Measurements from ENCODE around the gene TRIM38. TPM values are rescaled to one million over a fixed set of nuclear protein-coding genes. Genes with fewer than 3 reads are reported as not detected.

Gene TRIM38
- total RNA-seq, 1 donor from 2014 or later, result 0.41 TPM

GRCh38 chr6:26025047-26025893, 62.7 kb downstream of the TRIM38 start:
- FAIRE-seq, result no peak

GRCh38 chr6:26025894-26026832, 63.6 kb downstream of the TRIM38 start:
- peak in 1 of 2 donors; percentile 36 for DNase-seq (ENCODE audit: low spot score in 2 of 2)
- FAIRE-seq, result no peak

More at GRCh38 chr6:26025047-26025893, 62.7 kb downstream of the TRIM38 start:
- DNase-seq (ENCODE audit: low spot score in 2 of 2), result no peak

GRCh38 chr6:26026833-26027490, 64.4 kb downstream of the TRIM38 start:
- FAIRE-seq (no peak), DNase-seq (ENCODE audit: low spot score in 2 of 2) (peak in 1 of 2 donors; percentile 47)

DNA sequence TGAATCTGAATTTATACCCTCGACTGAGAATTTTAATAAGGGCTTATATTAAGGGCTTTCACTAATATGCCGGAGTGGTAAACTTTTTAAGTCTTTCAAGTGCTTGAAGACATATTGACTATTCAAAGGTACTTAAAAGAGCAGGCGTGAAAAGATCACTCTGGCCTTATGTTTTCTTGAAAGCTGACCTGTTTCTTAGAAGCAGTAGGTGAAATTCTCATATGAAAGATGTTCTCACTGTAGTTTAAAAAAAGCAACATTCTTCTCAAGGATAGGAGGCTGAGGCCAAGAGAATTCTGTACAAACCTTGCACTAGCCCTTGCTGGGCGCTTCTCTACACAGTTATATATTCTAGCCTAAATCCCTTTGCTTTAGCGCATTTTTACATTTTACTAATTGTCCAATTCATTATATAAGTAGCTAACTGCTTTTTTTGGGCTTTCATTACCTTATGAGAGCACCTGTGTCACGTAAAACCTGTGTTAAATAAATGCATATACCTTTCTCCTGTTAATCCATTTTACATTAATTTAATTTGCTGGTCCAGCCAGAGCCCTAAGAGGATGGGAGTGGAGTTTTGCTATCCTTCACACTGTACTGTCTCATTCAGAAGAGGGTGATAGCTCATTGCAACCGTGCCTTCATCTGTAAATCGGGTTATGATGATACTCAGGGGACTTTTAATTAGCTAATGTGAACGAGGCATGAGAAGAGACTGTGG, 65.0 kb downstream of the TRIM38 start:
- FAIRE-seq, result no peak
- no peak for DNase-seq (ENCODE audit: low spot score in 2 of 2)

- no peak for DNase-seq (ENCODE audit: low spot score in 2 of 2)
- no peak for FAIRE-seq
These were observed 65.7 kb downstream of the TRIM38 start for GRCh38 chr6:26028212-26028745.

- no peak for FAIRE-seq
These were observed 66.4 kb downstream of the TRIM38 start for GRCh38 chr6:26028746-26029569.

DNA sequence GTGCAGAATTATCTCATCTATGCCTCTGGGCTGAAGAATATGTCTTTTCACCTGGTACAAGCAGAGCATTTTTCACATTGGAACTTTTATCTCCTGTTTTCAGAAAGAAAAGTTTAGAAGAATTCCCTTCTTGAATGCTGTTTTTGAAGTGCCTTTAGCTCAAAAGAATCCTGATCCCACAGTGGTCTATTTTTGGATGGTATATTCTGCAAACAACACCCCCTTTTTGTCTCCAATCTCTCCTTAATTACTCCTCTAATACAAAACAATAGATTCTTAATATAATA, 66.9 kb downstream of the TRIM38 start:
- FAIRE-seq, result no peak
- no peak for DNase-seq (ENCODE audit: low spot score in 2 of 2)

More at GRCh38 chr6:26028746-26029569, 66.4 kb downstream of the TRIM38 start:
- no peak for DNase-seq (ENCODE audit: low spot score in 2 of 2)

- FAIRE-seq (no peak), DNase-seq (ENCODE audit: low spot score in 2 of 2) (no peak)
These were observed 67.5 kb downstream of the TRIM38 start for GRCh38 chr6:26029857-26030653.

GRCh38 chr6:26030716-26031115, 68.1 kb downstream of the TRIM38 start:
- DNase-seq (ENCODE audit: low spot score in 2 of 2) (no peak), FAIRE-seq (no peak)

- DNase-seq (ENCODE audit: low spot score in 2 of 2) (no peak), FAIRE-seq (no peak)
These were observed 68.6 kb downstream of the TRIM38 start for GRCh38 chr6:26031151-26031594.

DNA sequence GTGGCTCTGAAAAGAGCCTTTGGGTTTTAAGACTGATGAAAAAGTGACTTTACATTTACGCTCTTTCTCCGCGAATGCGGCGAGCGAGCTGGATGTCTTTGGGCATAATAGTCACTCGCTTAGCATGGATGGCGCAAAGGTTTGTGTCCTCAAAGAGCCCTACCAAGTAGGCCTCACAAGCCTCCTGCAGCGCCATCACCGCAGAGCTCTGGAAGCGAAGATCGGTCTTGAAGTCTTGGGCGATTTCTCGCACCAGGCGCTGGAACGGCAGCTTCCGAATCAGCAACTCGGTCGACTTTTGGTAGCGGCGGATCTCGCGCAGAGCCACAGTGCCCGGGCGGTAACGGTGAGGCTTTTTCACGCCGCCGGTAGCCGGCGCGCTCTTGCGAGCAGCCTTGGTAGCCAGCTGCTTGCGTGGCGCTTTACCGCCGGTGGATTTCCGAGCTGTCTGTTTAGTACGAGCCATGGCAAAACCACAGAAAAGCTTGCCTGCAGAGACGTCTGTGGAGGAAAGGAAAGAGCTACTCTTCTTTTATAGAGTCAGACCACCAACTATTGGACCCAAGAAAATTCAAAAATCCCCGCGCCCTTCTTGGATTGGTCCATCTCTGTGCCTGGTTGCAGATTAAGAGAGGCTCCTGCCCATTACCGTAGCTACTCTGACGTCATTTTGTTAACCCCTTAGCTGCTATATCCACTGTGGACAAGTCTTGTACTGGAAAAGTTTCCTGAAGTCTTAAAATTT, 69.2 kb downstream of the TRIM38 start:
- FAIRE-seq (no peak), DNase-seq (ENCODE audit: low spot score in 2 of 2) (peak; percentile 74 to 87)

DNA sequence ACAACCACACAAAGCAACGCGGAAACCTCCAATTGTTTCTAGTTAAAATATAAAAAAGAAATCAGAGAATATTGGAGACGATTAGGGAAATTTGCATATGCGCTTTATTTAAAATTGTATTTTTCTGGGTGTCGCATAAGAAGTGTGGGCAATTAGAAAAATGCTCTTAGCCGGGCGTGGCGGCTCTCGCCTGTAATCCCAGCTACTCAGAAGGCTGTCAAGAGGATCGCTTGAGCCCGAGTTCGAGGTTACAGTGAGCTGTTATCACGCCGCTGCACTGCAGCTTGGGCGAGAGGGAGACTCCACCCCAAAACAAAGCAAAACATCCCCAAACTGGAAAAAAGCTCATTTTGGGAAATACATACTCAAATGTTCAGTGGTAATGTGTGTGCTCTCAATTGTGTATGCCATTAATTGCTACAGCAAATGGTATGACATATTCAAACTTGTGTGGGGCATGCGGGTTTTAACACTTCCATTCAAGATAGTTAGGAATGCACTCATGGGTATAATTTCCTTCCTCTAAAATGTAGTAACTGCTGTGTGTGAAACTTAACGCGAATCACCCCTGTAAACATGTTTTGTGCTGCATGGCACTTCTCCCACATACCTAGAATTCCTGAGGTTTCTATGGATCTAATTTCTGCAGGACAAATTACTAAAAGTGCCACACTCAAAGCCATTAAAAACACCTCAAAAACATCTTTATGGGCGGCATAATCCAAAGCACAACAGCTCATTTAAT, 69.9 kb downstream of the TRIM38 start:
- no peak for DNase-seq (ENCODE audit: low spot score in 2 of 2)
- FAIRE-seq, result no peak

GRCh38 chr6:26033085-26033940, 70.7 kb downstream of the TRIM38 start:
- FAIRE-seq, result peak; percentile 70
- DNase-seq (ENCODE audit: low spot score in 2 of 2), result peak; percentile 58 to 76

DNA sequence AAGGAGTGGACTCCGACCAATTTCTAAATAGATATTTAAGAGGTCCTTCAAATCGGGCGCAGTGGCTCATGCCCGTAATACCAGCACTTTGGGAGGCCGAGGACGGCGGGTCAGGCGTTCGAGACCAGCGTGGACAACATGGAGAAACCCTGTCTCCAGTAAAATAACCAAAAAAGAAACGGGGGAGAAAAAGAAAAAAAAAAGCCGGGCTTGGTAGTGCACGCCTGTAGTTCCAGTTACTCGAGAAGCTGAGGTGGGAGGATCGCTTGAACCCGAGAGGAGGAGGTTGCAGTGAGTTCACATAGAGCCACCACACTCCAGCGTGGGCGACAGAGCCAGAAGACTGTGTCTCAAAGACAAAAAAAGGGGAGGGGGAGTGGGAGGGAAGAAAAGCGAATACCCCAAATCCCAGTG, 71.3 kb downstream of the TRIM38 start:
- FAIRE-seq (no peak), DNase-seq (ENCODE audit: low spot score in 2 of 2) (no peak)

DNA sequence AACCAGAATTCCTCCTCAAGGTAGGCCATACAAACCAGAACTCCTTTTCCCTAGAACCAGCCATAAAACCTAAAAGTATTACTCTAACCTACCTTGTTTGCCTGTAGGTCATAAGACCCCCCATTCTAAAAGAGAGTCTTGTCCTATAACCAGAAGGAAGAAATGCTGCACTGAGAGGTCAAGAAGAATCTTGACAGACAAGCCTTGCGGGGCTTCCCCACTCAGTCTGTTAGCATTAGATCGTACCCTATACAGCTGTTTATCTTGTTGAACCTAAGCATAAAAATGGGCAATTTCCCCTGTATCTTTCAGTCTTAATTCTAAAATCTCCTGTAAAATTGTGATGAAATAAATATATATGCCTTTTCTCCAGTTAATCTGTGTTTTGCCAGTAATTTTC, 72.3 kb downstream of the TRIM38 start:
- no peak for DNase-seq (ENCODE audit: low spot score in 2 of 2)
- no peak for FAIRE-seq

All from frontal cortex (tissue), 4 donors.